Activated CD4-positive, alpha-beta T cell treated with anti-CD3 and anti-CD28 coated beads for 48 hours (primary cell): ENCODE measurements around the gene USP6NL.
A peak's percentile ranks its signal among the peaks of the same experiment; 100 is the strongest.

Source experiments
- DNase-seq: peaks from one replicate; pipeline ENCODE4 v3.0.0-alpha.2; 2020

USP6NL gene

GRCh38 chr10:11472158-11472753 lies 139.2 kb downstream of the USP6NL start:
- DNase-seq, result peak; percentile 81

- DNase-seq, result no peak
Observed at GRCh38 chr10:11469575-11470391, 141.7 kb downstream of the USP6NL start.

- DNase-seq, result no peak
Observed at GRCh38 chr10:11468126-11468742, 143.2 kb downstream of the USP6NL start.

GRCh38 chr10:11465406-11465805 lies 146.0 kb downstream of the USP6NL start:
- DNase-seq, result no peak

GRCh38 chr10:11463111-11463510 lies 148.3 kb downstream of the USP6NL start:
- no peak for DNase-seq

- DNase-seq, result no peak
Observed at GRCh38 chr10:11462071-11462470, 149.4 kb downstream of the USP6NL start.

GRCh38 chr10:11457336-11457735 lies 154.1 kb downstream of the USP6NL start:
- DNase-seq, result no peak

GRCh38 chr10:11454958-11455566 lies 156.4 kb downstream of the USP6NL start:
- no peak for DNase-seq

- DNase-seq, result no peak
Observed at GRCh38 chr10:11454160-11454559, 157.3 kb downstream of the USP6NL start.

- DNase-seq, result no peak
Observed at GRCh38 chr10:11451640-11452260, 159.7 kb downstream of the USP6NL start.

- no peak for DNase-seq
Observed at GRCh38 chr10:11450427-11450826, 161.0 kb downstream of the USP6NL start.

- no peak for DNase-seq
Observed at GRCh38 chr10:11449761-11450160, 161.7 kb downstream of the USP6NL start.

GRCh38 chr10:11448545-11449244 lies 162.8 kb downstream of the USP6NL start:
- DNase-seq, result no peak

GRCh38 chr10:11448190-11448544 lies 163.3 kb downstream of the USP6NL start:
- no peak for DNase-seq

- DNase-seq, result no peak
Observed at GRCh38 chr10:11447586-11447985, 163.9 kb downstream of the USP6NL start.

- no peak for DNase-seq
Observed at GRCh38 chr10:11446864-11447263, 164.6 kb downstream of the USP6NL start.

- DNase-seq, result no peak
Observed at GRCh38 chr10:11446133-11446532, 165.3 kb downstream of the USP6NL start.

- DNase-seq, result no peak
Observed at GRCh38 chr10:11444531-11445228, 166.8 kb downstream of the USP6NL start.

GRCh38 chr10:11444155-11444530 lies 167.3 kb downstream of the USP6NL start:
- no peak for DNase-seq

GRCh38 chr10:11443468-11444154 lies 167.8 kb downstream of the USP6NL start:
- DNase-seq, result no peak

- DNase-seq, result no peak
Observed at GRCh38 chr10:11442001-11442773, 169.3 kb downstream of the USP6NL start.
